Heart right ventricle (tissue), 16 donors: ENCODE data around the gene DUSP14. TPM values are rescaled to one million over a fixed set of nuclear protein-coding genes. Genes with fewer than 3 reads are reported as not detected.

Source experiments
- ATAC-seq, 8 donors: fragments of 200-7000 bp; cut with Tn5 transposase; one replicate each; pipeline ENCODE4 v1.9.1; 2020; ENCODE audit warnings: mild to moderate bottlenecking in 8 of 8, moderate library complexity in 8 of 8, moderate number of reproducible peaks in 1 of 8
- DNase-seq, 2 donors: peaks; one replicate each; pipeline ENCODE4 v3.0.0-alpha.2; 2020
- H3K27ac ChIP-seq, 10 donors: fragments of 200-600 bp; sonication (generic) in 2 of 10; one replicate each; pipeline versions ENCODE4 v1.5.0 to v1.8.0; 2020 to 2022; ENCODE audit warnings: mild to moderate bottlenecking in 3 of 10
- H3K27me3 ChIP-seq, 7 donors: fragments of 200-600 bp; one replicate each; pipeline ENCODE4 v1.8.0; 2021 to 2022; ENCODE audit warnings: mild to moderate bottlenecking in 2 of 7
- H3K36me3 ChIP-seq, 9 donors: fragments of 200-600 bp; sonication (generic) in 1 of 9; one replicate each; pipeline versions ENCODE4 v1.5.0 to v1.8.0; 2020 to 2022; ENCODE audit warnings: mild to moderate bottlenecking in 2 of 9
- H3K4me1 ChIP-seq, 9 donors: fragments of 200-600 bp; sonication (generic) in 1 of 9; one replicate each; pipeline versions ENCODE4 v1.5.0 to v1.8.0; 2020 to 2022; ENCODE audit warnings: mild to moderate bottlenecking in 4 of 9
- H3K4me3 ChIP-seq, 10 donors: fragments of 200-600 bp; sonication (generic) in 2 of 10; one replicate each; pipeline versions ENCODE4 v1.5.0 to v1.8.0; 2020 to 2022; ENCODE audit warnings: mild to moderate bottlenecking in 7 of 10, moderate library complexity in 2 of 10
- H3K9me3 ChIP-seq, 11 donors: fragments of 200-600 bp in 10 of 11; sonication (generic) in 2 of 11; one replicate each; pipeline versions ENCODE4 v1.5.0 to v1.8.0; 2013 to 2022; ENCODE audit warnings: mild to moderate bottlenecking in 2 of 11, control low read depth in 1 of 11, moderate library complexity in 1 of 11
- CTCF ChIP-seq, 9 donors: fragments of 200-600 bp; sonication (generic) in 2 of 9; IDR thresholded peaks; one replicate each; pipeline versions ENCODE4 v1.5.0 to v1.8.0; 2021 to 2022; ENCODE audit warnings: antibody characterized with exemption in 9 of 9, mild to moderate bottlenecking in 5 of 9, moderate library complexity in 1 of 9
- WGBS, 2 donors: extraction: QIAGEN DNeasy Blood & Tissue Kit; methylation state at CpG; one replicate each; pipeline ENCODE4 v1.1.7; 2013; ENCODE audit warnings: inconsistent platforms in 1 of 2; 5-methylcytosine and 5-hydroxymethylcytosine counted together
- intact Hi-C, 10 donors: fragments of 100-400 bp; cut with DNase I; formaldehyde crosslinking; loops; one replicate each; pipeline versions ENCODE4 v1.11.1 to v1.14.2; 2022
- polyA plus RNA-seq, 2 donors: library from polyadenylated mRNA; stranded (reverse); fragments of 200-250 nt; gene quantifications; one replicate each; pipeline ENCODE4 v1.2.3, GENCODE V29; 2013
- total RNA-seq, 10 donors: library from RNA; stranded (reverse); fragmentation: NEBNext Ultra II Directional in 3 of 10; extraction: Animal tissue kit (Norgen Biotek cat#: 25700) in 3 of 10; gene quantifications; one replicate each; pipeline versions ENCODE4 v1.2.1 to v1.2.4, GENCODE V29; 2021 to 2023
- donor health status: Arrhythmogenic right ventricular cardiomyopathy.
- donor health status: ischemic (EF 13 %, LVEDD 7.1; RV severe dilation, severe dysfunction).
- donor health status: healthy with polysubstance abuse.
- donor health status: DM: no; HTN: yes; CAD: no.
- donor health status: DM: no; HTN: no; CAD: no.
- donor health status: ischemic (EF 25% LVEDD 6.9; RV normal size, moderate dysfunction).
- donor health status: ischemic (EF 25% LVEDD 5.7; RV mildly dilated, moderate dysfunction).
- donor health status: healthy.
- donor health status: DM: yes; HTN: yes; CAD: no.
- donor health status: Ischemic cardiomyopathy.
- donor health status: ischemic (EF 35%, LVEDD 5.7; RV mildly dilated, moderate dysfunction).
- donor health status: nonischemic (EF 11% LVEDD 7.7; RV severe dilation, severe dysfunction).
- donor health status: DM: yes; HTN: yes; CAD: no.
- donor health status: PGD.
- donor health status: ischemic (EF 29% LVEDD 5.4; RV normal size, mild dysfunction).
- donor health status: nonischemic (EF 23%, LVEDD 6.1; RV moderate dilation, normal function).

DUSP14 gene
- total and polyA plus RNA-seq, 12 donors = 6.0 to 21.7 (median 18.5) TPM

GRCh38 chr17:37494401-37494831 lies 4.7 kb downstream of the DUSP14 start:
- Histone ChIP-seq H3K36me3 (no peaks in the 10 kb centered on the region), H3K4me1 (peaks cover 0 to 41% (median 23%) of the 10 kb centered on the region in 9 donors), H3K27ac (peak overlapping the region in 1 of 10 donors; percentile 44), H3K9me3 (no peaks in the 10 kb centered on the region), H3K4me3 (no peak overlapping the region), H3K27me3 (peaks cover 0 to 16% (median 0%) of the 10 kb centered on the region in 7 donors)
- no peak for TF ChIP-seq CTCF (IDR thresholded peaks at IDR 0.05)
- DNase-seq (no peak), ATAC-seq (no peak)
- WGBS, 2 donors = 61 to 69% methylated on average over 3 of the region's 3 CpGs
- intact Hi-C loops = loop anchor here in 1 of 10 donors (10.0 kb wide), 1 partner anchor 90 kb away; the partner anchor contains the start of genes ACACA and TADA2A

- peaks cover 0 to 14% (median 0%) of the 10 kb centered on the region in 7 donors for H3K27me3 ChIP-seq
- TF ChIP-seq CTCF (IDR thresholded peaks at IDR 0.05) = no peak
- no peak for DNase-seq
- intact Hi-C loops = loop anchor here in 1 of 10 donors (10.0 kb wide), 1 partner anchor 90 kb away; the partner anchor contains the start of genes ACACA and TADA2A
- no peaks in the 10 kb centered on the region for H3K9me3 ChIP-seq
- no peak for ATAC-seq
- H3K4me3 ChIP-seq = no peak overlapping the region
- no peaks in the 10 kb centered on the region for H3K36me3 ChIP-seq
- no peak overlapping the region for H3K27ac ChIP-seq
- 73 to 84% methylated on average over 8 of the region's 8 CpGs for WGBS, 2 donors
- H3K4me1 ChIP-seq = peaks cover 0 to 41% (median 23%) of the 10 kb centered on the region in 9 donors
Observed at GRCh38 chr17:37494971-37495370, 5.3 kb downstream of the DUSP14 start.

- H3K27ac ChIP-seq = no peak overlapping the region
- H3K27me3 ChIP-seq = no peaks in the 10 kb centered on the region
- intact Hi-C loops = no loop called here
- DNase-seq (no peak), ATAC-seq (no peak)
- no peak overlapping the region for H3K4me3 ChIP-seq
- H3K36me3 ChIP-seq = no peaks in the 10 kb centered on the region
- TF ChIP-seq CTCF (IDR thresholded peaks at IDR 0.05) = no peak
- H3K4me1 ChIP-seq = peaks cover 0 to 16% (median 0%) of the 10 kb centered on the region in 9 donors
- H3K9me3 ChIP-seq = no peaks in the 10 kb centered on the region
Observed at GRCh38 chr17:37500378-37500777, 10.7 kb downstream of the DUSP14 start.

- no peak overlapping the region for H3K27ac ChIP-seq
- H3K4me3 ChIP-seq = no peak overlapping the region
- intact Hi-C loops = no loop called here
- no peak for TF ChIP-seq CTCF (IDR thresholded peaks at IDR 0.05)
- H3K9me3 ChIP-seq = no peaks in the 10 kb centered on the region
- WGBS, 2 donors = 88 to 92% methylated on average over 10 of the region's 10 CpGs
- no peaks in the 10 kb centered on the region for H3K27me3 ChIP-seq
- H3K36me3 ChIP-seq = no peaks in the 10 kb centered on the region
- peaks cover 0 to 17% (median 3%) of the 10 kb centered on the region in 9 donors for H3K4me1 ChIP-seq
- ATAC-seq (no peak), DNase-seq (no peak)
Observed at GRCh38 chr17:37502009-37502936, 12.6 kb downstream of the DUSP14 start.
